GM21786 (cell line): Measurements from ENCODE around the gene CRNKL1.

Experiments
- ATAC-seq: cut with Tn5 transposase; IDR thresholded peaks from one replicate; pipeline ENCODE4 v1.9.1; 2021; ENCODE audit not compliant: unreplicated experiment

The CRNKL1 gene

DNA sequence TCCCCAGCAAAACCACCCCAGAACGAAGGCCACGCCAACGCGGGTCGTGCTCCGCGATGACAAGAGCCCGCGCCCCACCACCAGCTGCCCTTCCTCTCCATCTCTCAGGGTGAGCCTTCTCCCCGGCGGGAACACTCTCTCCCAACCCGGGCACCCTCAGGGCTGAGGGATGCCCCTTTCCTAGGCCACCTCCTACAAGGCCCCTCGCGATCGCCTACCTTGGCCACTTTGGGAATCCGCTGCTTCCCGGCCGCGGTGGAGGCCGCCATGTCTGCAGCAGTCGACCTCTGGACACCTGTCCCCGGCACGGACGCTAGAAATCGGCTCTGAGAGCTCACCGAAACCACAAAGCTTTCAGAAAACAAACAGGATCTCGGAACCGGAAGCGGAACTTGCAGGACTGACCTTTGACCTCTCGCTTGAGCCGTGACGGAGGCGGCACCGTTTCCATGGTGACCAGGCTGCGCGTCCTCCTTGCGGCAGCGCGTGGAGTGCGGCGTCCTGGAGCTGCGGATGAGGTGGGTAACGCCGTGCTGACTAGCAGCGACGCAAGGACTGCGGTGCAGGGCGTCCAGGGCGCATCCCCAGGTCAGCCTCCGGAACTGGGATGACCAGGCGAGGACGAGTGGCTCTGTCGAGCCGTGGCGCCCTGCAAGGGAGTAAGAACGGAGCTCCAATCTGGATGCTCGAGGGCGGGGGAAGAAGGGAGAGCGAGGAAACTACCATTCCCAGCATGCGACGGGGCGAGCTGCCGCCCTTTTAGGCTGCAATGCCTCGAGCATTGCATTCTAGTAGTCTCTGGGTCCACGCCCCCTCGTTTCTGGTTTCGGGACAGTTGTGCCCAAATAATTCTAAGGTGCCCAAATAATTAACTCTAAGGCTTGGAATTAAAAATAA is at the start of gene CRNKL1, which contains the start of gene CFAP61:
CRNKL1 (minus strand) TSS at position 393 of the 897 bp plus-strand sequence; CDS start at position 269, 124 bp downstream.
CFAP61 (plus strand) TSS at position 459 of the 897 bp plus-strand sequence. CDS start 4,122 bp downstream, outside the sequence.
- ATAC-seq, result peak; percentile 92

DNA sequence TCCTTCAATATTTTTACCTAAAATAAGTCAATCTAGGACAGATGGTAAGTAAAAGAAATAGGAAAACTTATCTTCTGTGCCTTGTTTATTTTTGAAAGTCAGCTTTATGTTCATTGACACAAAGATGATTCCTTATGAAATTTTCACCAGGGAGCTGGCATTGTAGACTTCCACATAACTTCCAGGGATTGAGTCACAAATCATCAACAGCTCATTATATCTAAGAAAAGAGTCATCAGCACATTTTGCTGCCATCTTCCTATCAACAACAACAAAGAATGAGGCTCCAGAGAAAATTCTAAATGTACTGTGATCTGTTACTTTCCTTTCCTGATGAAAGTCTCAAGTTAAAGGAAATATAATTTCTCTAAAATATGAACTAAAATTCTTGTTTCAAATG is 48.6 kb upstream of the CRNKL1 start:
- no peak for ATAC-seq

DNA sequence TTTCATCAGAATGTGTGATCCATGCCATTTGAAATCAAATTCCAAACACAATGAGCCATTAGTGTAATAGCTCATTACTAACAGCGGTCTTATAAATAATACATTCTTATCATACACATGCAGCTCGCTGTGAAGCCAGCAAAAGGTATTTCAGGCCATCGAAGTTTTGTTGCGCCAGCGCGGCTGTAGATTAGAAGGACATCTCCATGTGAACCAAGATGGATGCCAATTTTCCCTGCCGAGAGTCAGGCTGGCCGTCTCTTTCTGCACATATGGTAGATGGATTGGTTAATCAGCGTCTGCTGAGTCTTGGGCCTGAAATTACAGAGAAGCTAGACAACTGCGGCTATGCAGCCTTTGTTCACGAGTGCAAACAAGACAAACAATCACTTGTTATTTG is 44.2 kb upstream of the CRNKL1 start:
- ATAC-seq, result no peak

DNA sequence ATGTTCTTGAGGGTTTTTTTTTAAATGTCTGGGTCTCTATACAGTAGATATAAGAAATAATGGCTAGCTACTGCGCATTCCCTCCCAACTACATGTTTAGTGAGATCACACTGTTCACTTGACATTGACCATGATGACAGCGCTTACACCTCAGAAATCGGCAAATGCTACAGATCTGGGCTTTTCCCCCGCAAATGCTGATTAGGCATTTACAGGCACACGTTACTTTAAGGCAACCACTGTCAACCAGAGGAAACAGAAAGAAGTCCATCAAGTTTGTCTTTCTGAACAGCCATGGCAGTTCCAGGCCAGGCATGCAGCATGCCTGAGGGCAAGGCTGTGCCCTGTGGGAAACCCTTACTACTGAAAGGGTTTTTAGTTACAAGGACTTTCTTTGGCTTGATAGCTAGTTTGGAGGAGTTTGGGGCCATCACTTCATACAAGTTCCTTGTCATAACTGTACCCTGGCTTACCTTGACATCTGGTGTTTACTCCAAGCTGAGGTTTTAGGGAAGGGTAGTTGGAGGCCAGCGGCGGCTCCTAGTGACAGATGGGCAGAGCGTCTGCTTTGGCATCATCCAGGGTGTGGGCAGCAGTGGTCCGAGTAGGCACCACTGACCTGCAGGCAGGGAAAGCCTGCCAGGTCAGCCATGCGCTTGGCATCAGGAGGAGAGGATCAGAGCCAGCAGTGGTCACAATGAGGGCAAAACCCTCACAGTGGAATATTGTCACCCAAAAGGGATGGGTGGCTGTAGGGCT is 43.0 kb upstream of the CRNKL1 start:
- no peak for ATAC-seq

DNA sequence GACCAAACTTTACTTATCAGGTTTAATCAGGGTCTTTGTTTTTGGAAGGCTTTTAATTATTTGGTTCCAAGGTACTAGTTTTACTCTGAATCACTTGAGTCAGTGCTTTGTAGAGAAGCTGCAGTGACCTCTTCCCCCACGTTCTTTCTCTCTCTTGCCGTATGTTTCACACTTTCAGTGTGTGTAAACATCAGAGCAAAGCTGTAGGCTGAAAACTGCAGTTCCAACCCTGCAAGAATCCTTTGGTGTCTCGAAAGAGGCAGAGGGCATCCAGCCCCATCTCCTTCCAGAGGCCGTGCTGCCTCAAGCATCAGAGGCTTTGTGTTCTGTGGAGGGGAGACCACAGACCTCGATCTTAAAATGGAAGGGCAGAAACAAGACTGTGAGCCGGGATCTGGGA is 42.1 kb upstream of the CRNKL1 start:
- ATAC-seq, result no peak

DNA sequence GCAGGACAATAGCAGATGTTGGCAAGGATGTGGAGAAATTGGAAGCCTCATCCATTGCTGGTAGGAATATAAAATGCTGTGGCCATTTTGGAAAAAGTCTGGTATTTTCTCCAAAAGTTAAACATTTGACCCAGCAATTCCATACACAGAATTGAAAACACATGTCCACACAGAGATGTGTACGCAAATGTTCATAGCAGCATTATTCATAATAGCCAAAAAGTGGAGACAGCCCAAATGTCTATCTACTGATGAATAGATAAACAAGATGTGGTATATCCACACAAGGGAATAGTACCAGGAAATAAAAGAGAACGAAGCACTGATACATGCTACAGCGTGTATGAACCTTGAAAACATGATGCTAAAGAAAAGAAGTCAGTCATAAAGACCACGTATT is 40.6 kb upstream of the CRNKL1 start:
- no peak for ATAC-seq

DNA sequence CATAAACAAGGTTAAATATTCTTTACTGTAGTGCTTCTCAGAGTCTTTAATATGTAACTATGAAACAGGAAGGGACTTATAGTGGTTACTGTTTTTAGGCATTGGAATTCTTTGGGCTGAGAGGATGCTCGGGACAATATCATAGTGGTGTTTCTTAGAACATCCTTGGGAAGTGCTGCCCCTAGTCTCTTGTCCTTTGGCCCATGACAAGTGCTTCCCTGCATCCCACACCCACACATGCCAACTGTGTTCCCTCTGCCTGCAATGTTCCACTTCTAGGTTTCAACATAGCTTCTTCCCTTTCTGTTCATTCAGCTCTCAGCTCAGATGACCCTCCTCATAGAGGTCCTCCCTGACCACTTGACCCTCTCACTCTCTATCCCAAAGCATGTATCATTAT is 37.7 kb upstream of the CRNKL1 start:
- ATAC-seq, result no peak

DNA sequence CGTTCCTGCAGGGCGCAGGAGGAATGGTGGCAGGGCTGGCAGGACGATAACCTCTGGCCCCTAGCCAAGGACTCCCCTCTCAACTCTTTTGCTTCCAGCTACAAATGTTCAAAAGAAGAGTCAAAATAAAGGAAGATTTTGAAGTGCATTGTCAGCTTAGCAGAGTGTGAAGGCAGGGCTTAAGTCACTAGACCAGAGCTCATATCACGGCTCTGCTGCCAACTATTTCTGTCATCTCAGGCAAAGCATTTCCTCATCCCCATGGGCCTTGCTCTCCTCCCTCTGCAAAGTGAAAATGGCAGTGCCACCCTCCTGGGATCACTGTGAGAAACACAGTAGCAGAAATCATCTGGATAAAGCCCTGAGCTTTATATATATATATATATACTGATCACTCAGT is 36.8 kb upstream of the CRNKL1 start:
- ATAC-seq, result no peak

DNA sequence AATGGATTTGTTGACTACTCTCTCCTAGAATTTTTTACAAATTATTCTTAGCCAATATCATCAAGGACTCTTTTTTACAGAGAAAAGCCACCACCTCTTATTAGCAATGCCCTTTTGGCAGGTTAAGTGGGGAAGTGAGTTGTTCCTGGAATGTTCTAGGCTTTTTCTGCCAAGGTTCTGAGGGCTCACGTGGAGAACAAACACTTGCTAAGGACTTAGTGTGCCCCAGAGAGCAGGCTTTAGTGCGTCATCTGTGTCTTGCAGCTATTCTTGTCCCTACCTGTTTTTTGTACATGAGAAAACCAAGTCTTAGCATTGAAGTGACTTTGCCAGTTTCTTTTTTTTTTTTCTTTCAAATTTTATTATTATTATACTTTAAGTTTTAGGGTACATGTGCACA is 33.5 kb upstream of the CRNKL1 start:
- ATAC-seq, result no peak

DNA sequence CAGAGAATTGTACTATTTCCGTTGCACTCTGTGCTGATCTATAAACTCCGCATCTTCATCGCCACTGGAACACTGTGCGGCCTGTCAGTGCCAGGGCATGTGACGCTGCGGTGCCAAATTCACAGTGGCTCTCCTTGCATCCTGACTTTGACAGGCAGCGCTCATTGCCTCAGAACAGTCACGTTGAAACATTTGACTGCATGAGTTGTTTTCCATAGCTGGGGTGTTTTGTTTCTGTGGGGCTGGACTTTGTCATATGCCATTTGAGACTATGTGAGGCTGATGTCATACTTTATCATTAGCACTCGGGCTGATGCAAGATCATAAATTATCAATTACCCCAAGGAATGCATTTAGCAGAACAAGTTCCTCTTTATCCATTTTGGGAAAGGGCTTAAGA is 32.8 kb upstream of the CRNKL1 start:
- ATAC-seq, result no peak

DNA sequence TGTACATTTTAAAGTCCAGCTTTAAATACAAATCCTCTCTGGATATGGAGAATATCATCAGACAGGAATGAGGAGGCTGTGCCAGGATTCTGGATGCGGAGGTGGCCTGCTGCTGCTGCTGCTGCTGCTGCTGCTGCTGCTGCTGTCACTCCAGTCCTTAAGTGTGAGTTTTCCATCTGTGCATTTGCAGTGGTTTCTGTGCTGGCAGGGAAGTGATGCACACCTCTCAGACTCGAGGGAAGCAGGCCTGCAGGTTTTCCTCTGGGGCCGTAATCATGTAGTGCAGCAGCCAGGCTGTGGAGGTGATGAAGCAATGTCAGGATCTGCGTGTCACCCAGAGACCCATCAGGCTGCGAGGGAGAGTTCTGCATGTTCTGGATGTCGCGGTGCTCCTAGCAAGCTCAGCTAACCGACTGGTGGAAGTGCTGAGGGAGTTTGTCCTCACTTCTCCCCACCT is 32.1 kb upstream of the CRNKL1 start:
- ATAC-seq, result no peak

DNA sequence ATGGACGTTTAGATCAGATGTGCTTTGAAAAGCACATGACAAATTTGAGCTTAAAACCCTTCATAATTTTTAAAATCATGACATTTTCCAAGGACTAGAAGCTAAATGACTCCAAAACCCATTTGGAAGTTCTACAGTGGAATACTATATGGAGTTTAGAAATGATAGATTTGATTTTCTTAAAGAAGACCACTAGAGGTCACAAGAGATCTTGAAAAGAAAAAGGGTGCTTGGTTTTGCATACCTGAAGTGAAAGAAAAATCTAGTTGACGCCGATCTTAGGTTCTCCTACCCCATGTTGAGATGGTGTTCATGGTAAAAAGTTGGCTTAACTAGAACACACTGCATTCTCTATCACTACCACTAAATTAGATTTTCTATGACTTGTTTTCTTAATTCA is 31.5 kb upstream of the CRNKL1 start:
- ATAC-seq, result no peak

DNA sequence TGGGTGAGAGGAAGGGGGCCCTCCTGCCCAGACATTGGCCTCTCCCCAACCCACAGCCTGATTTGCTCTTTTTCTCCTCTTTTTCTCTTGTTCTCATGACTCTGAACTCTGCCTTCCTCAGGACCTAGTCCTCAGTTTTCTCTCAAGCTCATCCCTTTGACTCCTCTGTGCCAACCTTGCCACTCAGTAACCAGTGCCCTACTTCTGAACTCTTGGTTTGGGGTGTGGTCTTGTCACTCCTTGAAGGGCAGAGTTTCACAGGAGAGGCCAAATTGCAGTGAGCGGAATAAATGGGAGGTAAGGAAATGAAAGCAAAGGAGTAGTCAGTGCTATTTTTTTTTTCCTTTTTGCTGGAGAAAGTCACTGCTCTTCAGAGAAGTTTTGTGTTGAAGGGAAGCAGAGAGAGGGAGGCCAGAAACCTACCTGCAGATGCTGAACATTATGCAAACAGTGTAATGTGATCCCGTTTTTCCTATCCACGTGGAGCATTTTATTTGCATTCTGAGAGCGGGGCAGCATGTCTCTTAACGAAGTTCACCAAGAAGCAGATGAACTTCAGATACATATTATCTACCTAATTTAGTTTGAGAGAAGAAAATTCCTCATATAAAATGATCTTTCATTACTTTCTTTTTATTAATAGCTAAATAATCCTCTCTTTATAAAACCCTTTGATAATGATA is 27.0 kb upstream of the CRNKL1 start:
- no peak for ATAC-seq

DNA sequence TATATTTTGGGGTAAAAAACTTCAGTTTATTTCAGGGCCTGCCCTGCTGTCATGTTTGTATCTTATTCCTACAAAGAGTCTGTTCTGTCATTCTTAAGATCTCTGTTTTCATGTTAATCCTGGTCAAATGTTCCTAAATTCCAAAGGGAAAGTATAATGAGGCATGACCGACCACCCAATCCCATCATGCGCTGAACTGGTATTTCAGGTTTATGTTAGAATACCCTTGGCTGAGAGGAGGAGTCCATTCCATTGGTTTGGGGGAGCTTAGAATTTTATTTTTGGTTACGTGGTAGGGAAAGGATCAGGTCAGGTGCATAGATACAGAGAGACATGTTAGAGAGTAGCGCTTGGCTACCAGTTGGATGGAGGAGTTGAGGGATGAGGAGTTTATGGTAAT is 25.8 kb upstream of the CRNKL1 start:
- no peak for ATAC-seq

DNA sequence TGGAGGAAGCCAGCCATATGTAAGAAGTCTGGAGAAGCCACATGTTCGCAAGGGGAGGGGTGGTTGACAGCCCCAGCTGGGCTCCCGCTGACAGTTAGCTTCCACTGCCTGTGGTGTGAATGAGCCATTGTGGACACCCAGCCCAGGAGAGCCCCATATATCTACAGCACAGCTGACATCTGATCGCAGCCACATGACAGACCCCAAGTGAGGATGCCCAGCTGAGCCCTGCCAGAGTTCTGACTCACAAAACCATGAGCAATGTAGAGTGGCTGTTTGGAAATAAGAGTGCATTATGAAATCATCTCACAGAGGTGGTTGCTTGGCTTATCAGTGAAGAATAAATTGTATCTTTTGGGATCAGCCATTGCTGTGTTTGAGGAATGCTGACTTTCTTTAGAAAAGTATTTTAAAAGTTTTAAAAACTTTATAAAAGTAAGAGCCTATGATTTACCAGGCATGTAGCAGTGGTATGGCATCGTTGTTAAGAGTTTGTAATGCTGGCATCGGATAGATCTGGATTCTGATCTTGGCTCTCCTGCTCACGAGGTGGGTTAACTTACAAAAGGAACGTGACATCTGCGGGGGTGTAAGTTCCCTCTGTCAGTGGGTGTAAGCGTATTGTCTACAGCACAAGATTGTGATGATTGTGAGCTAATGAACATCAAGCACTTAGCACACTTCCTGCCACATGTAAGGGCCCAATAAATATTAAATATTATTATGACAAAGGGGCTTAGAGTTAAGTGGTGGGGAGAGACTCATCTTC is 24.2 kb upstream of the CRNKL1 start:
- ATAC-seq, result no peak

DNA sequence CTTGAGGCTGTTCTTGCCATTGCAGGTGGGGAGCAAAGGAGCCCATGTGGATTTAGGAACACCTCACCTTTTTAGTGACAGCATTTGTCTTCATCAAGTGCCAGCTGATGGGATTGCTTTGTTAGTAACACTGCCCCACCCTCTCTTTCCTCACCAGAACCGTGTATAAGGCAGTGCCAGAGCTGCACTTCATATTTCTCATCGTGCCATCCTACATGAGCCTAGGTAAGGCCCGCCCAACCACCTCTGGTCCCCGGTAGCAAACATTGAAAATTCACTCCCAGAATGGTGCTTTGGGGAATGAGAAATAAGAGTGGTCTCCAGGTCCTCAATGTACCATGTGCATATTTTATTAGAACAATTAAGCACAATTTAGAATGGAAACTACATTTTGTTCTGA is 22.8 kb upstream of the CRNKL1 start:
- ATAC-seq, result no peak

DNA sequence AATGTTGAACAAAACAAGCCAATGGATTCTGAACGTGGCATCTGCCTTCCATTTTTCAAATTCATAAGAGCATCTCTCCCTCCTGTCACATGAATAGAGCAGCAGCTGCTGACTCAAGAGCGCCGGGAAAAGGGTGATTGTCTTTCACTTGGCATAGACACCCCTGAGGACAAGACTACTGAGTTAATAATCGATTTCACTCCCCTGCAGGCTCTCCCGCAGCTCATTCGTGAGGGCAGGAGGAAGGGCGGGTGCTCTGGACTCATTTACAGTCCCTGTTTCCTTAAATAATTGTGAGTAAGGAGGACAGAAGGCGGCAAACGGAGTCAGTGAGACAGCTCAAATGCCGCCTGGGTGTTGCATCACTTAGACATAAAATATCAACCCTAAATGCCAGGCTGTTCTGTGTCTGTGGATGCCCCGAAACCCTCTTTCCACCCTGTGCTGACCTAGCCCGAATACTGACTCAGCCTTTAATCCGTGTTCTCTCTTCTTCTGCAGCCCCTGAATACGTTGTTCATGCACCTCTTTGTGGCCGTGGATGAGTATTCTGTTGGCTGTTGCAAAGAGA is 21.6 kb upstream of the CRNKL1 start:
- no peak for ATAC-seq

DNA sequence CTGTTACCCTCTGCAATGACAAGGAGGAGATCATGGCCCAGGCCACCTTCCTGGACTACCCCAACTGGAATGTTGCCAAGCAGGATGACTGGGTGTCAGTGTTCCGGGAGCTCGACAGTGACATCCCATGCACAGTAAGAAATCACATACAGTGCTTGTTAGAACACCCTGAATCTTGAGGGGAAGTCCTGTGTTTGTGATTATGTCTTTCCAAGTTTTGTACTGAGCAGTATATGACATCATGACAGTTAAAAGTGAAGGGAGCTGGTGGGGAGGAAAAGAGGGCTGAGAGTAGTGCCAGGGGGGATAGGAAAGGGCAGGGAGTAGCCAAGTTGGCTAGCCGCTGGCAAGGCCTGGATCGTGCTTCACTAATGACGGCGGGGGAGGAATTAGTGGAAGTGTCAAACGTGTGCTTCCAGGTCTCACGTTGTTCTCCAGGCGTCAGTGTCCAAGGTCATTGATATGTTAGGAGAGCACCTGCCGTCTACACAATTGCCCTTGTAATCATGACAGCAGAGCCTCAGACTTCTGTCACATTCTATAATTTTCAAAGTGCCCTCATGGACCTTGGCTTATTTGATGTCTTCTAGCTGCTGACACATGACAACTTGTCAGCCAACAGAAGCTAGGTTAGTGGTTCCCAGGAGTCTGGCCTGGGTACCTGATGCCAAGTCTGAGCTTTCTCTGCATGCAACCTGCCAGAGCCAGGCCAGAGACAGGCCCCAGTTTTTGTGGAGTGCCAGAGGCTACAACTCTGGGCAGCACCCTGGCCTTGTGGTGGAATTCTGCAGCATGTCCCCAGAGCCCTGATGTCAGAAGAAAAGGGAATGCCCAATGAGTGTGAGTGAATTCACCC is 18.8 kb upstream of the CRNKL1 start:
- ATAC-seq, result no peak

DNA sequence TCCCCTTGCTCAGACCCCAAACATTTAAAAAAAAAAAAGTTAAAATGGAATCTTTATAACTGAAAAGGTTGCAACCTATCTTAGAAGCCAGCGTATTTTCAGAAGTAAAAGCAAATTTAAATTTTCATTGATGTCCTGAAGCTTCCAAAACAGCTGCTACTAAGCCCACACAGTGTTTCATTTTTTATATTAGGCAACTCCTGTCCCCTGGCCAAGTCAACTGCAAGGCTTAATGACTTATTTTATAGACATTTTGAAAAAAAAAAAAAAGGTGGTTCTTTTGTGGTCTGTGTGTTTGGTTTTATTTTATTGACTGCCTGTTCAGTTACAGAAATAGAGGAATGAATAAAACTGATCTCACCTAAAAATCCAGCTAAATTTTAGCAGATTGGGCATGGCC is 13.1 kb upstream of the CRNKL1 start:
- no peak for ATAC-seq
